ENCODE measurements around the gene SHISA6.
"Not testable (repeated sequence)": the region's sequence is repeated elsewhere in the genome, so short reads cannot be mapped to it uniquely, and the experiment has no call there.

SHISA6 gene

DNA sequence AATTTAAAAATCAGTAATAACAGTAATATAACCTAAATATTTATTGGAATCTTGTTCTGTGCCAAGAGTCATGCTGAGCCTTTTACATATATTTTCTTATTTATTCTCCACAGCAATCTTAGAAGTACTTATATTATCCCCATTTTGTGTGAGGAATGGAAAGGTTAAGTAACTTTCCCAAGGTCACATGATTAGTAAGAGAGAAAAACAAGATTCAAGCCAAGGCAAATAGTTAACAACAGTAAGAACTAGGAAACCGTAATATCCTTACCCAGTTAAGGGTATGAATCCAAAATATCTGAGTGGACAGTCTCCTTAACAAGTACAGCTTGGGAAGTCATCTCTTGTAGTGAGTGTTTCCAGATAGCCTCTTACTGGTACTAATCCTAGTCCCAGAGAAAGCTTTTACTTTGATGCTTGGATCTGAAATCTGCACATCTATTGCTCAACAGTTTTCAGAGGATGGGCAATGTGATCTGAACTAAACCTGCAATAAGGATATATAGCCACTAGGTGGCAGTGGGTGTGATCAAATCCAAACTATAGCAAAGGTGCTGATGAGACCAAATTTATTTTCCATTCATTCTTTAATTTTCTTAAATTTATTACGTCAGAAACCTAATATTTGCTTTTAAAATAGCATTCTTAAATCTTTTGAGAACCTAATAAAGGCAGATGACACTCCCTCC lies 23.3 kb downstream of the SHISA6 start:
- no peak for DNase-seq (ENCODE audit: low spot score)

DNA sequence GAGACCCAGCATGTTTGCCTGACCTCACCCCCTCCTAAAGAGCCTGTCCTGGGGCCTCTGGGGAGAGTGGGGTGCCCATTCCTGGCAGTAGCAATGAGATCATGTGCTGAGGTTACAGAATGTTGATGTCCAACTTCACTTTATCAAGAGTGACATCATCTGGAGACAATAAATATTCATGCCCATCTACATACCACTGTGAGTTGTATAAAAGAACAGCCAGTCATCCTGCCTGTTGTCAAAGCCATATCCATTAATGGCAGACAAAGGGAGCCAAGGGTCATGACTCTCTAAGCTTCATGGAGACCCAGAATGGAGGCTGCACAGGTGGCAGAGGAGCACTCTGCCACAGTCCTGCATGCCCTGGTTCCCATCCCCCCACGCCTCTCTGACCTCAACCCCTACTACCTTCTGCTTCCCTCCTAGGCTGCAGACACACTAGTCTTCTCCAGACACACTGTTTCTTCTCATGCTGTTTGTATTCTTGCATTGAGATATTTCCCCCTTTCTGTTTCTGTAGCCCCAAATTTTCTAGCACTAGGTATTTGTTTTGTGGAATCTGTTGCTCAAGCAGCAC lies 27.1 kb downstream of the SHISA6 start:
- no peak for FAIRE-seq

More for the DNA sequence above, 23.3 kb downstream of the SHISA6 start:
- no peak for FAIRE-seq

DNA sequence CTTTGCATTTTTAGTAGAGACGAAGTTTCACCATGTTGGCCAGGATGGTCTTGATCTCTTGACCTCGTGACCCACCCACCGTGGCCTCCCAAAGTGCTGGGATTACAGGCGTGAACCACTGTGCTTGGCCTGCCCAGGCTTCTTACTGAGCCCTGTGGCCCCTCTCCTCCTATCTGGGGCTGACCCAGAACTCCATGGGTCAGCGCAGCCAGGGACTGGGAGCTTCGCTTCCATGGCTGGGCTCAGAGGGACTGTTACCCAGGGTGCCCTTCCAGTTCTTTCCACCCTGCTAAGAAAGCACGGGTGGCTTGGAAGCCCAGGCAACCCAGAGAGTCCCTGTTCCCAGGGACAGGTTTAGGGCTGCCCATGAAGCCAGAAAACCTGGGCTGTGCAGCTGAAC lies 28.2 kb downstream of the SHISA6 start:
- no peak for FAIRE-seq

More for the DNA sequence above, 27.1 kb downstream of the SHISA6 start:
- no peak for DNase-seq (ENCODE audit: low spot score)

DNA sequence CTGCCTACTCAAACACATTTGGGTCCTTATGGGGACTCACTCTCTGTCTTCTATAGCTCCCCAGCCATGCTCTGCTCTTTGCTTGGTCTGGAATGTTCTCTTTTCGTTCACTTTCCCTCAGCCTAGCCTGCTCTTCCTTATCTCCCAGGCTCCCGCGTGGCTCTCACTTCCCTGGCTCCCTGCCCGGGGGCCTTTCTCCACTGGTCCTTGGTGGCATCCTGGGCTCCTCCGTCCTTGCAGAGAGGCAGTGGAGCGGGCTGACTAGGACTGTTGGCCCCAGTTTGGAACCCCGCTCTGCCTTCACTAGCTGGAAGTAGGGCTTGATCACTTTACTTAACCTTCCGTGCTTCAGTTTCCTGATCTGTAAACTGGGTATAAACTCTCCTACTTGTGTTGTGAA lies 31.2 kb downstream of the SHISA6 start:
- DNase-seq (ENCODE audit: low spot score) (no peak), FAIRE-seq (no peak)

More for the DNA sequence above, 28.2 kb downstream of the SHISA6 start:
- no peak for DNase-seq (ENCODE audit: low spot score)

DNA sequence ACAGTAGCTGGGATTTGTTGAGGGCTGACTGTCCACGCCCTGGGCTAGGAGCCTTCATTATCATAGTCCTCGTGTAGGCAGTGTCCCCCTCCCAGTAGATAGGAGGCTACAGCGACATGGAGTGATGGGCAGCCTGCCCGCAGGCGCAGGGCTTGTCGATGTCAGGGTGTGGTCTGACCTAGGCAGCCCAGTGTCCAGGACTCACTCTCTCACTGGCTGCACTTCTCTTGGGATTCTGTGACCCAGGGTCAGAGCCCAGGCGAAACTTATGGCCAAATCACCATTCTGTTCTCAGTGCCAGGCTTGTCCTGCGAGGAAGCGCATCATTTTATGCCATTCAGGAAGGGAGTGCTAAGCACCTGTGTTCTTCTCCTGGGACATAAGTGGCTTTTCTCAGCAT lies 32.6 kb downstream of the SHISA6 start:
- DNase-seq (ENCODE audit: low spot score) (no peak), FAIRE-seq (no peak)

DNA sequence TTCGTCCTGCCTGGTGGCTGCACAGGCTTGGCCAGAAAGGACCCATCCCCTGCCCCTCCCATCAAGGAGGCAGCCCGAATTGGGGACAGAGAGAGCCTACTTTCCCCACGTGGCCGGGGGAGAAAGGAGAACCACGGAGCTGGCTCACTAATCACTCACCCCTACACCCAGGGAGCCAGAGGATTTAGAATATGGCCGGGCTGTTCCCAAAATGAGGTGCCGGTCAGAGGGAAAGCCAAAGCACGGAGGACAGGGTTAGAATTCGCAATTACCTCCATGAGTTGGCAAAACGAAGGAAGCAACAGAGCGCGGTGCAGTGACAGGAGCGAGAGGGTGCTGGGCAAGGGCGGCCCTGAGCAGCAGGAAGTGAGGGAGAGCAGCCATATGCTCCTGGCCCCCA lies 33.1 kb downstream of the SHISA6 start:
- DNase-seq (ENCODE audit: low spot score) (no peak), FAIRE-seq (no peak)

DNA sequence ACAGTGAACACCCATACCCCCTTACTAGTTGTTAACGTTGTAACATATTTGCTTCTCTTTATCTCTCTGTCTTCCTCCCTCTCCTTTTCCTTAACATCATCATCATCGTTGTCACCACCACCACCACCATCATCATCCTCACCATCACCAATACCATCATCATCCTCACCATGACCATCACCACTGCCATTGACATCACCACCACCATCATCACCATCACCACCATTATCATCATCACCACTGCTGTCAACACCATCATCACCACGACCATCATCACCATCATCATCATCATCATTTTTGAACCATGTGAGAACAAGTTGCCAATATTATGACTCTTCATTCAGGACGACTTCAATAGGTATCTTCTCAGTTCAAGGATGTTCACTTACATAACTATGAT lies 35.5 kb downstream of the SHISA6 start:
- peak; percentile 59 for FAIRE-seq
- DNase-seq (ENCODE audit: low spot score): no peak

DNA sequence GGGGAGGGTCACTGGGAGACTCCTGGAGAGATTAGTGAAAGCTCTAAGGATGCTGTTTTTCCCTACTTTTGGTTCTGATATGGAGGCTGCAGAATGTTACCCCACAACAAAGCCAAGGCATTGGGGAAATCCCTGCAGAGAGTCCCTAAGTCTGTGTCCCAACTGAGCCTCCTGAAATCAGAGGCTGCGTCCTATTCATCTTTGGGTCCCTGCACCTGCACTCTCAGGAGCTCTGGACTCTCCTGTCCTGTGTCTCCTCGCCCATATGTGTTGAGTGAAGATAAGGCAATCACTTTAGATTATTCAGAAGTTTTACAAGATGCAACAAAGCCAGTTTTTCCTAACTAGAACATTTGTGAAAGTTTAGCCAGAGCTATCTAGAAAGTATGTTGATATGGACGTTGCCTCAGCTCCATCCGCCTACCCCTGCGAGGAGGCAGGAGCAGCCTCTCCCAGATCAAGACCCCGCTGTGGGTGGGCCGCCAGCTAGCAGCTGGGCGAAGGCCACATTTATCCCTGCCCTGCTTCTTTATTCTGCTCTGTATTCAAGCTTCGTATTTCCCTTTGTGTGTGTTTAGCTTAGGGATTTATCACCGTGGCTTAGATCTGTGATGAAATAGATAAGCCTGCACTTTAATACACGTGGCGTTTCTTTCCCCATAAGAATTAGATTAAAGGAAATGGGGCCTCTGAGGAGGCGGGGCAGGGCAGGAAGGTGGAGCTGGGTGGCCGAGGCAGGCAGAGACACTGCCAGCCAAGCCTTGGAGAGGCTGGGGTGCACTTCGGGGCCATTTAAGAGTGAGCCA lies 37.4 kb downstream of the SHISA6 start:
- FAIRE-seq (no peak), DNase-seq (ENCODE audit: low spot score) (no peak)

DNA sequence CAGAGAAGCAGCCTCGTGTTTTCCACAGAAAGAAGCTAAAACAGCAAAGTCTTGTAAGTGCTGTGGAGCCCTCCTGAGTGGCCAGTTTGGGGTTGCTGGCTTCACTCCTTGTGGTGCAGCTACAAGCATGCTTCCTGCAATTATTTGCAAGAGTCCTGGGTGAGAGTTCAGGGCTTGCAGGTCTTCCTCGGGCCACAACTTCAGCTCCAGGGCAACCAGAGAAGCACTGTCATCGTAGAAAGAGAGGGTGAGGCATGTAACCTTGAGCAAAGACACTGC lies 37.9 kb downstream of the SHISA6 start:
- DNase-seq (ENCODE audit: low spot score): no peak
- FAIRE-seq: no peak

DNA sequence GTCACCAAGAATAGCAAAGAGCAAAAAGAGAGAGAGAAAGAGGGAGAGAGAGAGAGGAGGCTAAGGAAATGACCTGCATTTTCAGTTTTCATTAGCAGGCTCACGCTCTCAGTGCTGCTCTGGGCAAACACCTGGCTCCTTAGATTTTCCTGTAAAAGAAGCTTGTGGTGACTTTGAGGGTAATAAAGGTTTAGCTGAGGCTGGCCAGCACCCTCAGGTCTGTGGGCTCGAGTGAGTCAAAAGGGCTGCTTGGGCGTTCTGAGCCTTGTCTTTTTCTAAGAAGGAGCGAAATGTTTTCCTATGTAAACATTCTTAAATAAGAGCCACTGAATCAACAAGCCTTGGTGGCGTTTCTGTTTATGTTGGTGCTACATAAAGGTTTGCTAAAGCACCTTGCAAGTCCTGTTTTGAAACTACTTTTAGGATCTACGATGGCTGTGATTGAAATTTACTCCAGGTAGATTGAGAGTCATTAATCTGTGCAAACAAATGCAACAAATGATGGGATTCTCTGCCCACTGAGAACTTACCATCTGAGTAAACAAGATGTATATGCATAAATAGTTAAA lies 38.8 kb downstream of the SHISA6 start:
- FAIRE-seq (no peak), DNase-seq (ENCODE audit: low spot score) (no peak)

DNA sequence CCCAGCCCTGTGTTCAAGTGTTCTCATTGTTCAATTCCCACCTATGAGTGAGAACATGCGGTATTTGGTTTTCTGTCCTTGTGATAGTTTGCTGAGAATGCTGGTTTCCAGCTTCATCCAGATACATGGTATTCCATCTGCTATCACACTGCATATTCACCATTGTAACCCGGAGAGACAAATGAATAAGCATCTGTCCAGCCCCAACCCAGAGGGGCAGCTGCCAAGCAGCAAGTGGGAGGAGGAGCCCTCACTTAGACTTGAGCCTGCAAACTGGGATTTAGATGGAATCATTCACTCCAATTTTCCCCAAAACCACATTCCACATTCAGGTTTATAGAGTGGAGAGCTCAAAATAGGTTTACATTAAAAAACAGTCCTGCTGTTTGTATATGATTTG lies 41.6 kb downstream of the SHISA6 start:
- no peak for DNase-seq (ENCODE audit: low spot score)
- no peak for FAIRE-seq

DNA sequence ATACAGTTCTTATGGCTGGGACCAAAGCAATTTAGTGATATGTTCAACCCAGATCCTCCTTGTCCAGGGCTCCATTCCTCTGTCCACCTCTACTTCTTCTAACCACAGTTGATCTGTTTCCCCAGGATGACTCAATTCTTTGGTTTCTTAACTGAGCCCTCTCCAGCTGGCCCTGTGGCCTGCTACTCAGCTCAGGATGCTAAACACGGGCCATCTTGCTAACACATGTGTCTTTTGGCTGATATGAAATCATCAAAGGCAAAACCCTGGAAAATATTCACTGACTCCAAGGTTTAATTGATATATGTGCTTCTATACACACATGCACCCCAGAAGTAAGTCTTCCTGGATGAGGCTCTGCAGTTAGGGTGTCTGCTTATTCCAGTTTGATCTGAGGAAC lies 43.8 kb downstream of the SHISA6 start:
- FAIRE-seq (no peak), DNase-seq (ENCODE audit: low spot score) (no peak)

DNA sequence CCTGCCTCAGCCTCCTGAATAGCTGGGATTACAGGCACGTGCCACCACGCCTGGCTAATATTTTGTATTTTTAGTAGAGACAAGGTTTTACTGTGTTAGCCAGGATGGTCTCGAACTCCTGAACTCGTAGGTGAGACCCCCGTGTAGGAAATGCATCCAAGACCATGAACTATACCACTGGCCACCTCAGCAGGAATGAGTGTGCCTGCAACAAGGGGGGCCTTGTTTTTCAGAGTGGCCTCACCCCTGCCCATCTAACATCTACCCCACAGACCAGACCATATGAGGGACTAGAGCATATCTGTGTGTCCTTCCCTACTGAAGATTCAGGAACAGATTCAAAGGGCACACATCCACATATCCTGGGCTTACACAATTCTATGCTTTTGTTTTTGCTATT lies 44.9 kb downstream of the SHISA6 start:
- FAIRE-seq: no peak

DNA sequence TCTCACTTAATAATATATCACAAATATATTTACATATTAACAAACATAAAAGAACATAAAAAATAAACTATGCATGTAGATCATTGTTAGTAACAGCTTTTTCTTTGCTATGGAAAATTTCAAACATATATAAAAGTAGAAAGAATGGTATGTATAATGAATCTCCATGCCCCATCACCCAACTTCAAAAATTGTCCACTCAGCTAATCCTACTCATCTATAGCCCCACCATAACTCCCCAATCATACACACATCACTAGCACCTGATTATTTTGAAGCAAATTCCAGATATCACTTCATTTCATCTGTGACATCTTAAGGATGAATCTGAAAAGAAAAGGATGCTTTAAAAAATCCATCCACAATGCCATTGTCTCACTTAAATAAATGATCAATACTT lies 46.8 kb downstream of the SHISA6 start:
- DNase-seq (ENCODE audit: low spot score): no peak
- FAIRE-seq: no peak

More for the DNA sequence above, 44.9 kb downstream of the SHISA6 start:
- no peak for DNase-seq (ENCODE audit: low spot score)

DNA sequence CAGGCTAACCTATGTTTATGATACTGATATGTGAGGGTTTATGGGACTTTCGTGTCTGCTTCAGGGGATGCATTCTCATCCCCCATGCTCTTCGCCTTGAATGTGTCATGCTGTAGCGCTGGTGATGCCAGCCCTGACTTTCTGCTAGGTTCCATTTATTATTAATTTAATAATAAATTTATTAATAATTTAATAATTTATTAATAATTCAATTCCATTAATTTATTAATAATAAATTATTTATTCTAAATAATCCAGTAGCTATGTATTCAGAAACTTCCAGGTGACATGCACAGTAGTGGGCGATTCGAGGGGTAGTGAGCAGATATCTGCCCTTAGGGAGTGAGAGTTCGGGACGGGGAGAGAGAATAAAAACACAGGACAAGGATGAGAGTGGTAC lies 49.8 kb downstream of the SHISA6 start:
- DNase-seq (ENCODE audit: low spot score) (no peak), FAIRE-seq (no peak)

DNA sequence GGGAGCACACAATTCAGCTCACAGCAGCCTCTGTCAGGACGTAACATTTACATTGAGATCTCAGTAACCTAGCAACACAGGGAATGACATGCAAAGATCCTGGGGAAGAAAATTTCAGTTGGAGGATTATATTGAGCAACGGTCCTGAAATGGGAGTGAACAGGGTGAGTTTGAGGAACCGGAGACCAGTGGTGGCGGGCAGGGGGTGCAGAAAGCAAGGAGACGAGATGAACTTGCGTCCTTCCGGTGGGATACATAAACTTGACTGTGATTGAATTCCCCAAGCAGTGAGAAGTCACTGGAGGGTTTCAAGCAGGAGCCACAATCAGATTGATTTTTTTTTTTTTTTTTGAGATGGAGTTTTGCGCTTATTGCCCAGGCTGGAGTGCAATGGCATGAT lies 51.5 kb downstream of the SHISA6 start:
- FAIRE-seq (no peak), DNase-seq (ENCODE audit: low spot score) (no peak)

DNA sequence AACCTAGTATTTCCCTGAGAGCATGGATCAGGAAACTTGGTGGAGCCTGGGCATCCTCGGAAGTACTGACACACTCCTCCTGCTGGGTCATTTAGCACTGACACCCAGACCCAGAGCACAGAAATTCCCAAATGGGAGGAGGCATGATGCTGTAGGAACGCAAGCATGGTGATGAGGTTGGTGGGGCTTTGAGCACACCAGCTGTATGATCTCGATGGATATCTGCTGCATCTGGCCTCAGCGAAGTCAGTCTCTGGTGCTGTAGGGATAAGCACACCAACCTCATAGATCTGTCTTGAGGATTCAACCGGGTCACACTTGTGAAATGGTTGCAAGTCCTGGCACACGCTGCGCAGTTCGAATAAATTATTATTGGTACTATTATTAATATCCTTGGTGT lies 52.5 kb downstream of the SHISA6 start:
- FAIRE-seq: no peak
- no peak for DNase-seq (ENCODE audit: low spot score)

DNA sequence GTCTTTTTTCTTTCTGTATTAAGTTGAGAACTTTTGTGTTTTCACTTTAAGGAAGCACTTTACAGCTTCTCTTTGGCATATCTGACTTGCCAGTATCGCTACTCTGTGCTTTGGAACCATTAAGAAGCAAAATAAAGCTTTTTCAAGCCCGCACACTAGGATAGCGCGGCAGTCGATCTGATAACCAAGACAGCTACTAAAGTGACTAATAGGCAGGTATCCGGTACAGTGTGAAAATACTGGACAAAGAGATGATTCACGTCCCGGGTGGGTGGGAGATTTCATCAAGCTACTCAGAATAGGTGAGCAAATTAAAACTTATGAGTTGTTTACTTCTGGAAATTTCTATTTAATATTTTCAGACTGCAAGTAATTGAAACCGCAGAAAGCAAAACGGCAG lies 53.8 kb downstream of the SHISA6 start:
- FAIRE-seq: no peak
- no peak for DNase-seq (ENCODE audit: low spot score)

DNA sequence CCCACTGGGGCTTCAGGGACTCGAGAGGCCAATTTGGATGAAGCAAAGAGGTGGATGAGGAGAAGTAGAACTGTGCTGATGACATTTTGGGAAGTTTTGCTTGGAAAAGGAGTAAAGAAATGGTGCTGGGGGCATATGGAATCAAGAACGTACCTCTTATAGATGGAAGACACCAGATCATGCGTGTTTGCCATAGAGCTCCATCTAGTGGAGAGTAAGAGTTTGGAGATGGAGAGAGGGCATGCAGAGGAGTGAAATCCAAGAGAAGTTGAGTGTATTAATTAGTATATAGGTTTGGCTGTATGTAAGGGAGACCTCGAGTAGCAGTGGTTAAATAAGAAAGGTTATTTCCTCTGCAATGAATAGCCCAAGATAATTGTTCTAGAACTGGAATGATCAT lies 56.0 kb downstream of the SHISA6 start:
- DNase-seq (ENCODE audit: low spot score): no peak
- no peak for FAIRE-seq

DNA sequence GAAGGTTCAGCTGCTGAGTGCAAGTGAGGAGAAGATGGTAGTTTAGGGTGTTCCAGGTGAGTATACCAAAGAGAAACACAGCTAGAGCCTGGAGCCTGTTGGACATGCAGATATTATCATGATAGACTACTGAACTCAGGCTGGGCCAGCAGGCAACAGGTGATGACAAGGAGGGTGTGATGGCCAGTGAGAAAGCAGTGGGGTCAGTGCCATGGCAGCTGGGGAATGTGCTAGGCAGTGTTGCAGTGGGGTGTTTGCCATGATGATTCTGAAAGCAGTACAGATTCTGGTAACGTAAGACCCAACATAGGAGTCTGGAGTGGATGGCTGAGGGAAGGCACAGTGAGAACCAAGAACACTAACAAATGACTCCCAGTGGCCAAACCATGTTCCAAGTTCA lies 57.4 kb downstream of the SHISA6 start:
- FAIRE-seq (no peak), DNase-seq (ENCODE audit: low spot score) (no peak)

DNA sequence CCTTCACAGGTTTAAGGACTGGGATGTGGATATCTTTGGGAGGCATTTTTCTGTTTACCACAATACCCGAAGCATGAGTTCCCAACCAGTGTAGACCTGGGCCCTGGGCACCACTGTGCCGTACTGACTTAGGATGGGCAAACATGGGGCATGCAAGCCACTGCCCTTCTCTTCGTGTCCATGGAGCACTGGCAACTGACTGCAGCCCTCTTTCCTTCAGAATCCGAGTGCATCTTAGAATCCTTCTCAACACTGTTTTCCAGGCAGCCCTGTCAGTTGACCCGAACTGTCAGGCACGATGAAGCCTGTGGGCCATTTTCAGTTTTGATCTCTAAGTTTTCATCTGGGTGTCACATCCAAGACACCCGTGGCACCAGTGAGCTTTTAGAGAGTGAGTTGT lies 59.2 kb downstream of the SHISA6 start:
- no peak for DNase-seq (ENCODE audit: low spot score)
- no peak for FAIRE-seq

DNA sequence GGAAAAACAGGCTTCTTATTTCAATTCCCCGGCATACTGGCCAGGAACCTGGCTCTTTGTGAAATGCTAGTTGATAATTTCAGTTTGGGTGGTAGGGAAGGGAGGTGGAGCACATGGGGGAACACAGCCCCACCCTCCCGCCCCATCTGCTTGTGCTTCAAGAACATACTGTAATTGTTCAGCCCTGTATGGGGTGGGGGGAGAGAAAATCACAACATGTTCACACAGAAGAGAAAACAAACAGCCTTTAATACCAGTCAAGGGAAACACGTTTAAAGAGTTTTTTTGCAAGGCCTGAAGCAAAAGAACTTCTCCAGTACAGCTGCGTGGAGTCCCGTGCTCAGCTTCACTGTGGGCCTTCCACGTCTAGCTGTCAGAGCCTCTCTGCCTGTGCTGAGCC lies 59.7 kb downstream of the SHISA6 start:
- DNase-seq (ENCODE audit: low spot score) (no peak), FAIRE-seq (no peak)

DNA sequence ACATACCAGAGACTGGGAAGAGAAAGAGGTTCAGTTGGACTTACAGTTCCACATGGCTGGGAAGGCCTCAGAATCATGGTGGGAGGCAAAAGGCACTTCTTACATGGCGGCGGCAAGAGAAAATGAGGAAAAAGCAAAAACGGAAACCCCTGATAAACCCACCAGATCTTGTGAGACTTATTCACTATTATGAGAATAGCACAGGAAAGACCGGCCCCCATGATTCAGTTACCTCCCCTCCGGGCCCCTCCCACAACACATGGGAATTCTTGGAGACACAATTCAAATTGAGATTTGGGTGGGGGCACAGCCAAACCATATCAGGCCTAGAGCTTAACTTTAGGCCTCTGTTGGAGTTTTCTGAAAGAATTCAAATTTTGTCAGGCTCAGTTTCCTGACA lies 60.9 kb downstream of the SHISA6 start:
- FAIRE-seq: not testable (repeated sequence)

More for the DNA sequence above, 60.9 kb downstream of the SHISA6 start:
- not testable (repeated sequence) for DNase-seq (ENCODE audit: low spot score)

All from urothelium cell line (cell line).